ENCODE measurements around the gene MAML3.

DNA sequence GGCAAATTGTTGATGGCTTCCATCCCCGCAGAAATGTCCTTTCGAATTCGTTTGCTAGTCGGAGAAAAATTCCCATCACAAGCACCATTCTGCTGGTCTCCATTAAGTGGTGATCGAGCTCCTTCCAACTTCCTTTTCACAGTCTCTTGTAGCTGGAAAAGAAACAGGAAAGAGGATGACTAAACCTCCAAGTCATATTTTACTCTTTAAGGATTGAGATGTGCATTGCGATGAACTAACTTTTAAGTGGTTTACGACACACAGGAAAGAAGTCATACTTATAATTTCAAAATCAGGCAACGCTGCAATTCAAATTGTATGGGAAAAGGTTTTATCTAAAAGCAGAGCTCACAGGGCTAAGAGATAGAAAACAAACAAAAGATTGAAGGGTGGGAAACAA, 263.2 kb downstream of the MAML3 start:
- TF ChIP-seq, protein P1, sequence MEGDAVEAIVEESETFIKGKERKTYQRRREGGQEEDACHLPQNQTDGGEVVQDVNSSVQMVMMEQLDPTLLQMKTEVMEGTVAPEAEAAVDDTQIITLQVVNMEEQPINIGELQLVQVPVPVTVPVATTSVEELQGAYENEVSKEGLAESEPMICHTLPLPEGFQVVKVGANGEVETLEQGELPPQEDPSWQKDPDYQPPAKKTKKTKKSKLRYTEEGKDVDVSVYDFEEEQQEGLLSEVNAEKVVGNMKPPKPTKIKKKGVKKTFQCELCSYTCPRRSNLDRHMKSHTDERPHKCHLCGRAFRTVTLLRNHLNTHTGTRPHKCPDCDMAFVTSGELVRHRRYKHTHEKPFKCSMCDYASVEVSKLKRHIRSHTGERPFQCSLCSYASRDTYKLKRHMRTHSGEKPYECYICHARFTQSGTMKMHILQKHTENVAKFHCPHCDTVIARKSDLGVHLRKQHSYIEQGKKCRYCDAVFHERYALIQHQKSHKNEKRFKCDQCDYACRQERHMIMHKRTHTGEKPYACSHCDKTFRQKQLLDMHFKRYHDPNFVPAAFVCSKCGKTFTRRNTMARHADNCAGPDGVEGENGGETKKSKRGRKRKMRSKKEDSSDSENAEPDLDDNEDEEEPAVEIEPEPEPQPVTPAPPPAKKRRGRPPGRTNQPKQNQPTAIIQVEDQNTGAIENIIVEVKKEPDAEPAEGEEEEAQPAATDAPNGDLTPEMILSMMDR (IDR thresholded peaks at IDR 0.05; ENCODE audit: insufficient read depth, low read length): no peak
- no peak for TF ChIP-seq POLR2AphosphoS5 (IDR thresholded peaks at IDR 0.05; ENCODE audit: low read depth)

Measured in HL-60 (cell line).